Measurements from ENCODE around the gene CRIP3. TPM values are rescaled to one million over a fixed set of nuclear protein-coding genes. Genes with fewer than 3 reads are reported as not detected.

Gene CRIP3
- total RNA-seq, 1 experiment from 2014 or later, result 44.7 TPM

- ATAC-seq (peak; percentile 97), DNase-seq (ENCODE audit: low spot score) (no peak)
- H3K4me3 Mint-ChIP-seq, result no peak overlapping the region
- POLR2A ChIA-PET, result interaction anchor here (0.8 kb wide), 1 partner anchor 58 kb away, joined by 5 read pairs; no protein-coding TSS in a partner anchor
- no peaks in the 10 kb centered on the region; the same call in 1 of the 2 replicates for H3K27me3 Mint-ChIP-seq (ENCODE audit: low read depth)
- H3K27ac Mint-ChIP-seq, result peak overlapping the region; percentile 50; the same call in 1 of the 2 replicates
- peaks cover 4% of the 10 kb centered on the region for H3K36me3 Mint-ChIP-seq
- no peaks in the 10 kb centered on the region for H3K9me3 Mint-ChIP-seq
- no peak for TF ChIP-seq ETV6 (CRISPR knock-in tag; IDR thresholded peaks at IDR 0.05)
- H3K4me1 Mint-ChIP-seq, result 0 out of 2 replicates have a peak, but pooled peaks cover 4% of the 10 kb centered on the region
- CTCF ChIA-PET, result interaction anchor here (0.6 to 3.4 kb wide), 28 partner anchors 8 to 172 kb away, joined by 3 to 46 read pairs (median 6); partner anchors contain the start of genes CRIP3, DNPH1 and ZNF318
Measured at GRCh38 chr6:43334466-43335095, 26.0 kb upstream of the CRIP3 start.

GRCh38 chr6:43331891-43332290 is 23.3 kb upstream of the CRIP3 start:
- Mint-ChIP-seq H3K27ac (no peak overlapping the region), H3K9me3 (no peaks in the 10 kb centered on the region), H3K4me1 (0 out of 2 replicates have a peak, but pooled peaks cover 4% of the 10 kb centered on the region), H3K36me3 (no peaks in the 10 kb centered on the region), H3K4me3 (no peak overlapping the region), H3K27me3 (ENCODE audit: low read depth) (no peaks in the 10 kb centered on the region; the same call in 1 of the 2 replicates)
- ChIA-PET CTCF (interaction anchor here (0.8 kb wide), 1 partner anchor 24 kb away, joined by 3 read pairs; the partner anchor contains the start of gene CRIP3), POLR2A (interaction anchor here (0.5 kb wide), 1 partner anchor 62 kb away, joined by 3 read pairs; no protein-coding TSS in a partner anchor)
- ATAC-seq, result no peak
- TF ChIP-seq CTCF (IDR thresholded peaks at IDR 0.05) (no peak), ZNF281 (CRISPR knock-in tag; IDR thresholded peaks at IDR 0.05) (no peak), ZNF425 (CRISPR knock-in tag; conservative IDR thresholded peaks at IDR 0.05) (no peak), GTF2I (CRISPR knock-in tag; conservative IDR thresholded peaks at IDR 0.05) (no peak), ZNF317 (CRISPR knock-in tag; IDR thresholded peaks at IDR 0.05; ENCODE audit: borderline replicate concordance, low read depth) (no peak), AR (CRISPR knock-in tag; IDR thresholded peaks at IDR 0.05) (no peak), SMAD4 (CRISPR knock-in tag; IDR thresholded peaks at IDR 0.05) (no peak), JAZF1 (CRISPR knock-in tag; IDR thresholded peaks at IDR 0.05) (no peak), E2F4 (CRISPR knock-in tag; IDR thresholded peaks at IDR 0.05; ENCODE audit: borderline replicate concordance, low read depth) (no peak)
- no peak for DNase-seq (ENCODE audit: low spot score)

Data from WTC11 (cell line).